Caco-2 (cell line): ENCODE results near the gene GRIK3. TPM values are rescaled to one million over a fixed set of nuclear protein-coding genes. Genes with fewer than 3 reads are reported as not detected.

Source experiments
- BruUV-seq: library from RNA; stranded (reverse); fragments of 400-500 nt; replicated peaks from 2 replicates; lab custom pipeline; 2021; lab: Mats Ljungman, UMichigan
- CTCF ChIA-PET: fragments of 300-600 bp; sonication (Branson Sonifier 250); formaldehyde crosslinking; loops from one replicate; lab custom pipeline; 2022; ENCODE audit warnings: antibody characterized with exemption; lab: Charles Lee
- POLR2A ChIA-PET: fragments of 300-600 bp; sonication (Branson Sonifier 250); formaldehyde crosslinking; loops from one replicate; lab custom pipeline; 2022; ENCODE audit warnings: antibody characterized with exemption; lab: Charles Lee
- DNase-seq, 2 experiments: peaks; one replicate each; pipeline versions ENCODE4 v3.0.0 to v3.0.0-alpha.2; 2020 to 2022
- H3K27me3 ChIP-seq: replicated peaks from 2 replicates; pipeline ENCODE4 v1.6.0; 2011; ENCODE audit warnings: low read length; ENCODE audit not compliant: control insufficient read depth, insufficient read depth
- H3K36me3 ChIP-seq: 2 replicates; pipeline ENCODE4 v1.5.1; 2011; ENCODE audit warnings: low read length; ENCODE audit not compliant: control insufficient read depth, insufficient read depth
- H3K4me1 ChIP-seq: fragments of 250-450 bp; sonication (Bioruptor Pico); 2 replicates; pipeline ENCODE4 v1.5.1; 2020; ENCODE audit warnings: mild to moderate bottlenecking
- H3K4me3 ChIP-seq: 2 replicates; pipeline ENCODE4 v1.5.1; 2011; ENCODE audit warnings: low read depth, mild to moderate bottlenecking, control low read depth, low read length
- H3K9me3 ChIP-seq: fragments of 250-450 bp; sonication (Bioruptor Pico); 2 replicates; pipeline ENCODE4 v1.5.1; 2020; ENCODE audit warnings: mild to moderate bottlenecking, moderate library complexity
- H3K27ac Mint-ChIP-seq: one replicate; pipeline ENCODE4 v1.8.0; 2022; ENCODE audit warnings: mixed read lengths; ENCODE audit not compliant: unreplicated experiment
- H3K27me3 Mint-ChIP-seq: one replicate; pipeline ENCODE4 v1.8.0; 2022; ENCODE audit warnings: mixed read lengths; ENCODE audit not compliant: insufficient read depth, unreplicated experiment
- H3K36me3 Mint-ChIP-seq: one replicate; pipeline ENCODE4 v1.8.0; 2022; ENCODE audit warnings: mild to moderate bottlenecking, mixed read lengths; ENCODE audit not compliant: insufficient read depth, unreplicated experiment
- H3K4me1 Mint-ChIP-seq: one replicate; pipeline ENCODE4 v1.8.0; 2022; ENCODE audit warnings: low read depth, mixed read lengths; ENCODE audit not compliant: unreplicated experiment
- H3K4me3 Mint-ChIP-seq: one replicate; pipeline ENCODE4 v1.8.0; 2022; ENCODE audit warnings: mild to moderate bottlenecking, moderate library complexity, mixed read lengths; ENCODE audit not compliant: unreplicated experiment
- H3K9me3 Mint-ChIP-seq: one replicate; pipeline ENCODE4 v1.8.0; 2022; ENCODE audit warnings: mixed read lengths; ENCODE audit not compliant: unreplicated experiment
- intact Hi-C: fragments of 100-400 bp; cut with micrococcal nuclease; formaldehyde crosslinking; loops from one replicate; pipeline ENCODE4 v1.10.0; 2022; ENCODE audit not compliant: unreplicated experiment
- total RNA-seq: library from RNA; stranded (reverse); gene quantifications from 2 replicates; pipeline ENCODE4 v1.2.3, GENCODE V29; 2022
- TF ChIP-seq, protein P1 (sequence below), 2 experiments: fragments of 200-600 bp in 1 of 2; IDR thresholded peaks; 1 replicate in 1 of 2; 2 replicates in 1 of 2; pipeline versions ENCODE4 v1.5.1 to v1.8.0; 2011 to 2022; ENCODE audit warnings: antibody characterized with exemption in 1 of 2, control low read depth in 1 of 2, inconsistent platforms in 1 of 2, low read depth in 1 of 2, low read length in 1 of 2, mild to moderate bottlenecking in 1 of 2, moderate library complexity in 1 of 2; ENCODE audit not compliant: insufficient read depth in 1 of 2, severe bottlenecking in 1 of 2, unreplicated experiment in 1 of 2

The GRIK3 gene
- total RNA-seq, 1 experiment from 2014 or later = not detected

DNA sequence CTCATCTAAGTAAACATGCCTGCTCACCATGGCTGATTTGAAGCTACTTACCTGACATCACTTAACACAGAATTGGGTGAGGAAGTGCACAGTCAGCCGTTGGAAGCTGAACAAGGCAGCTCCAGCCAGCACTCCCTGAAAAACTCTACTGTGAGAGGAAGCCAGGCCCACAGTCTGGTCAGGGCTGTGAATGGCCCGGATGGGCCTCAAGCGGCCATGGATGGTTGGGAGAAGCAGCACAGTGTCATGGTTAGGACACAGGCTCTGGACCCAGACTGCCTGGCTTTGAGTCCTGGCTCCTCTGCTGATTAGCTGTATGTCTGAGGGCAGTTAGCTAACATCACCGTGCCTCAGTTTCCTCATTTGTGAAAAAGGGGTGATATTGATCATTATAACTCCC, 267.8 kb downstream of the GRIK3 start:
- H3K27me3 Mint-ChIP-seq = peaks cover 13% of the 10 kb centered on the region
- no peak overlapping the region for H3K27ac Mint-ChIP-seq
- DNase-seq = no peak
- intact Hi-C loops = no loop called here
- Histone ChIP-seq H3K4me1 (no peaks in the 10 kb centered on the region), H3K27me3 (no peaks in the 10 kb centered on the region), H3K4me3 (no peak overlapping the region), H3K36me3 (no peaks in the 10 kb centered on the region), H3K9me3 (no peaks in the 10 kb centered on the region)
- no peaks in the 10 kb centered on the region for H3K9me3 Mint-ChIP-seq
- POLR2A ChIA-PET = no interaction called here
- no peaks in the 10 kb centered on the region for H3K4me1 Mint-ChIP-seq
- no peaks in the 10 kb centered on the region for H3K36me3 Mint-ChIP-seq
- no peak overlapping the region for H3K4me3 Mint-ChIP-seq
- no TSS peak for BruUV-seq
- CTCF ChIA-PET = no interaction called here
- TF ChIP-seq, protein P1, sequence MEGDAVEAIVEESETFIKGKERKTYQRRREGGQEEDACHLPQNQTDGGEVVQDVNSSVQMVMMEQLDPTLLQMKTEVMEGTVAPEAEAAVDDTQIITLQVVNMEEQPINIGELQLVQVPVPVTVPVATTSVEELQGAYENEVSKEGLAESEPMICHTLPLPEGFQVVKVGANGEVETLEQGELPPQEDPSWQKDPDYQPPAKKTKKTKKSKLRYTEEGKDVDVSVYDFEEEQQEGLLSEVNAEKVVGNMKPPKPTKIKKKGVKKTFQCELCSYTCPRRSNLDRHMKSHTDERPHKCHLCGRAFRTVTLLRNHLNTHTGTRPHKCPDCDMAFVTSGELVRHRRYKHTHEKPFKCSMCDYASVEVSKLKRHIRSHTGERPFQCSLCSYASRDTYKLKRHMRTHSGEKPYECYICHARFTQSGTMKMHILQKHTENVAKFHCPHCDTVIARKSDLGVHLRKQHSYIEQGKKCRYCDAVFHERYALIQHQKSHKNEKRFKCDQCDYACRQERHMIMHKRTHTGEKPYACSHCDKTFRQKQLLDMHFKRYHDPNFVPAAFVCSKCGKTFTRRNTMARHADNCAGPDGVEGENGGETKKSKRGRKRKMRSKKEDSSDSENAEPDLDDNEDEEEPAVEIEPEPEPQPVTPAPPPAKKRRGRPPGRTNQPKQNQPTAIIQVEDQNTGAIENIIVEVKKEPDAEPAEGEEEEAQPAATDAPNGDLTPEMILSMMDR (IDR thresholded peaks at IDR 0.05; ENCODE audit: insufficient read depth in 1 of 2, low read depth in 1 of 2, low read length in 1 of 2, severe bottlenecking in 1 of 2, unreplicated experiment in 1 of 2) = no peak

DNA sequence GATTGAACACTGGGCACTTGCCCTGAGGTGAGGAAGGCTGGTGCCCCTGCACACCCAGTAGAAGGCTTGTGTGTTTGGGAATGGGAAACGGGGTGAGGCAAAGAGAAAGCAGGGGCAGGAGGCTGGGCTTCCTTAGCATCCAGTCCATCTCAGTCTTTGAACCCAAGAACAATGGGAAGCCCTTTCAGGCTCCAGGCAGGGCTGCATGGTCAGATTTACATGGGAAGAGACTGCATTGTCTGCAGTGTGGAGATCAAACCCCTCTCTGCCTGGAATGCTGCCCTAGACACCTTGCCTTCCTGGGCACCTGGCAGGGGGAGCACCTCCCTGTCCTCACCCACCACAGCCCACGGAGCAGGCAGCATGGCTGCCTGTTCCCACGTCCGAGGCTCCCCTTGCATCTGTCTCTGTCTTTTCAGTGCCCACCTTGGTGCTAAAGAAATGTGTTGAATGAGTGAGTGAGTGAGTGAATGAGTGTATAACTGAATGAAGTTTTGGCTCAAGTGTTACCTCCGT, 268.5 kb downstream of the GRIK3 start:
- no TSS peak for BruUV-seq
- intact Hi-C loops = no loop called here
- no peak for DNase-seq
- Mint-ChIP-seq H3K4me1 (no peaks in the 10 kb centered on the region), H3K27ac (no peak overlapping the region), H3K27me3 (peaks cover 11% of the 10 kb centered on the region), H3K36me3 (no peaks in the 10 kb centered on the region), H3K9me3 (no peaks in the 10 kb centered on the region), H3K4me3 (no peak overlapping the region)
- Histone ChIP-seq H3K4me3 (no peak overlapping the region), H3K4me1 (no peaks in the 10 kb centered on the region), H3K36me3 (no peaks in the 10 kb centered on the region), H3K9me3 (no peaks in the 10 kb centered on the region), H3K27me3 (no peaks in the 10 kb centered on the region)
- TF ChIP-seq, protein P1 (IDR thresholded peaks at IDR 0.05; ENCODE audit: insufficient read depth in 1 of 2, low read depth in 1 of 2, low read length in 1 of 2, severe bottlenecking in 1 of 2, unreplicated experiment in 1 of 2) = no peak
- POLR2A ChIA-PET = no interaction called here
- CTCF ChIA-PET = no interaction called here

DNA sequence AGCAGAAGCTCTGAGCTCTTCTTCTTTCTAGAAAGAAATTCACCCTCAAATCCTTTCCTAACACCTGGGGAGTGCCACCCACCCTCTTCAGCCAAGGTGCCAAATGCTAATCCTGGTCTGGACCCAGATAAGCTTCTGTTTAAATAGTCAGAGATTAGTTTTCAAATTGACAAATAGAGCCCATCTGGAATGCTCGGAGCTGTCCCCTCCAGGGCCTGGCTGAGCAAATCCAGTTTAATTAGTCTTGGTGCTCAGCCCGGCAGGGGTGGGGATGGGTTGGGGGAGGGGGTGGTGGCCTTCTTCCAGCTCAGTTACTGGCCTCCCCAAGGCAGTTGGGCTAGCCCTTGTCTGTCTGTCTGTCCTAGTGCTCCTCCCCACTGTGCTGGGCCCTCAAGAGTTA, 269.5 kb downstream of the GRIK3 start:
- Histone ChIP-seq H3K36me3 (no peaks in the 10 kb centered on the region), H3K4me3 (no peak overlapping the region), H3K9me3 (no peaks in the 10 kb centered on the region), H3K4me1 (no peaks in the 10 kb centered on the region), H3K27me3 (no peaks in the 10 kb centered on the region)
- no TSS peak for BruUV-seq
- Mint-ChIP-seq H3K9me3 (no peaks in the 10 kb centered on the region), H3K4me1 (no peaks in the 10 kb centered on the region), H3K4me3 (no peak overlapping the region), H3K27me3 (peaks cover 5% of the 10 kb centered on the region), H3K27ac (no peak overlapping the region), H3K36me3 (no peaks in the 10 kb centered on the region)
- DNase-seq = no peak
- intact Hi-C loops = no loop called here
- TF ChIP-seq, protein P1 (IDR thresholded peaks at IDR 0.05; ENCODE audit: insufficient read depth in 1 of 2, low read depth in 1 of 2, low read length in 1 of 2, severe bottlenecking in 1 of 2, unreplicated experiment in 1 of 2) = no peak
- CTCF ChIA-PET = no interaction called here
- POLR2A ChIA-PET = no interaction called here
